Pancreas (tissue), 10 donors: ENCODE results near the gene SLC4A1. TPM values are rescaled to one million over a fixed set of nuclear protein-coding genes. Genes with fewer than 3 reads are reported as not detected.
A peak's percentile ranks its signal among the peaks of the same experiment; 100 is the strongest.

Experiments used
- ATAC-seq, 4 donors: fragments of 200-7000 bp; cut with Tn5 transposase; one replicate each; pipeline versions ENCODE4 v1.8.0 to v1.9.1; 2020; ENCODE audit warnings: mild to moderate bottlenecking in 4 of 4, moderate library complexity in 4 of 4
- DNase-seq, 6 donors: peaks; one replicate each; pipeline ENCODE4 v3.0.0-alpha.2; 2020
- FAIRE-seq: peaks from 2 replicates; lab custom pipeline; 2012; peaks lifted over from hg19 to GRCh38; lab: Jason Lieb, UNC
- H3K27ac ChIP-seq, 4 donors: fragments of 200-600 bp; sonication (generic); 1 replicate in 3 of 4; 2 replicates in 1 of 4; pipeline versions ENCODE4 v1.5.0 to v1.8.0; 2020
- H3K27me3 ChIP-seq, 4 donors: fragments of 200-600 bp; one replicate each; pipeline ENCODE4 v1.8.0; 2021
- H3K36me3 ChIP-seq, 3 donors: fragments of 200-600 bp; sonication (generic) in 1 of 3; one replicate each; pipeline versions ENCODE4 v1.5.0 to v1.8.0; 2020 to 2021
- H3K4me1 ChIP-seq, 3 donors: fragments of 200-600 bp; one replicate each; pipeline ENCODE4 v1.8.0; 2021
- H3K4me3 ChIP-seq, 4 donors: fragments of 200-600 bp; sonication (generic) in 2 of 4; one replicate each; pipeline versions ENCODE4 v1.5.0 to v1.8.0; 2020 to 2021
- H3K9me3 ChIP-seq, 4 donors: fragments of 200-600 bp; one replicate each; pipeline ENCODE4 v1.8.0; 2021
- WGBS, 2 donors: extraction: QIAGEN DNeasy Blood & Tissue Kit; methylation state at CpG; one replicate each; pipeline ENCODE4 v1.1.7; 2013; 5-methylcytosine and 5-hydroxymethylcytosine counted together
- intact Hi-C, 3 donors: fragments of 100-400 bp; cut with DNase I; formaldehyde crosslinking; loops; one replicate each; pipeline versions ENCODE4 v1.11.1 to v1.14.2; 2022
- polyA plus RNA-seq, 2 donors: library from polyadenylated mRNA; stranded (reverse); fragments of 200-250 nt; gene quantifications; one replicate each; pipeline ENCODE4 v1.2.3, GENCODE V29; 2013
- total RNA-seq, 6 donors: library from RNA; stranded (reverse); fragmentation: NEBNext Ultra II Directional in 4 of 6; extraction: Animal tissue kit (Norgen Biotek cat#: 25700) in 4 of 6; gene quantifications; one replicate each; pipeline versions ENCODE4 v1.2.1 to v1.2.4, GENCODE V29; 2021 to 2023
- TF ChIP-seq, protein P1 (sequence below), 4 donors: fragments of 200-600 bp; sonication (generic) in 3 of 4; IDR thresholded peaks; one replicate each; pipeline versions ENCODE4 v1.5.0 to v1.8.0; 2021; ENCODE audit warnings: antibody characterized with exemption in 4 of 4
- donor health status: healthy with polysubstance abuse.
- donor health status: DM: no; HTN: no; CAD: no; lungs with moderate emphysema.
- donor health status: DM: no; HTN: no; CAD: no.
- donor health status: control.
- donor health status: control.
- donor health status: Bipolar disorder and iron deficiency.
- donor health status: DM: yes; HTN: yes; CAD: no.
- donor health status: DM: no; HTN: no; CAD: no.
- donor health status: DM: no; HTN: no; CAD: no.
- donor health status: DM: yes; HTN: yes; CAD: no.

SLC4A1 gene
- total and polyA plus RNA-seq, 8 donors: 0.24 to 0.37 TPM; not detected in 6

DNA sequence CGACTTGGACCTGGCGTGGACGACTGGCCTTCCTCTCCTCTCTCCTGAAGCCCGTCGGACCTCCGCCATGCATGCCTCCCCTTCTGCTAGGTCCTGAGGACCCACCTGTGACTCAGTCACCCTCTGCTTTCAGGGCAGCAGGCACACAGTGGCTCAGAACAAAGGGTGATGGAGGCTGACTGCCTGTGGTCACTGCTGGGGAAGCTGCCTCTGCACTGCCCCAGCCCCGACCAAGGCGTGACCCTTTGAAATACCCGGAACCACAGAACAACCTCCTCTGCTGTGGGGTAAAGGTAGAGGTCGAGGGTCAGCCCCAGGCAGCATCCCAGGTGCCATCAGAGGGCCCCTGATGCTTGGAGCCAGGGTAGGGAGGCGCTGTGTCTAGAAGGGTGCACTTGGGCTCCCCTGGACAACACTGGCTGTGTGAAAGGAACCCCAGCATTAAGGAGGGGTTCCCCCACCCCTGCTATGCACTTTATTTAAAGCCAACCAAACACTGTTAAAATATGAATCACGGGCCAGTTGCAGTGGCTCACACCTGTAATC is 12.5 kb upstream of the SLC4A1 start:
- Histone ChIP-seq H3K27me3 (no peaks in the 10 kb centered on the region), H3K4me3 (no peak overlapping the region), H3K9me3 (no peaks in the 10 kb centered on the region), H3K36me3 (no peaks in the 10 kb centered on the region), H3K27ac (peak overlapping the region in 2 of 4 donors; percentile 57 to 58), H3K4me1 (peaks cover 0 to 8% (median 6%) of the 10 kb centered on the region in 3 donors)
- ATAC-seq (peak in 1 of 4 donors; percentile 8), FAIRE-seq (no peak), DNase-seq (no peak)
- intact Hi-C loops: no loop called here
- WGBS, 2 donors: 89% methylated on average over 12 of the region's 12 CpGs
- TF ChIP-seq, protein P1, sequence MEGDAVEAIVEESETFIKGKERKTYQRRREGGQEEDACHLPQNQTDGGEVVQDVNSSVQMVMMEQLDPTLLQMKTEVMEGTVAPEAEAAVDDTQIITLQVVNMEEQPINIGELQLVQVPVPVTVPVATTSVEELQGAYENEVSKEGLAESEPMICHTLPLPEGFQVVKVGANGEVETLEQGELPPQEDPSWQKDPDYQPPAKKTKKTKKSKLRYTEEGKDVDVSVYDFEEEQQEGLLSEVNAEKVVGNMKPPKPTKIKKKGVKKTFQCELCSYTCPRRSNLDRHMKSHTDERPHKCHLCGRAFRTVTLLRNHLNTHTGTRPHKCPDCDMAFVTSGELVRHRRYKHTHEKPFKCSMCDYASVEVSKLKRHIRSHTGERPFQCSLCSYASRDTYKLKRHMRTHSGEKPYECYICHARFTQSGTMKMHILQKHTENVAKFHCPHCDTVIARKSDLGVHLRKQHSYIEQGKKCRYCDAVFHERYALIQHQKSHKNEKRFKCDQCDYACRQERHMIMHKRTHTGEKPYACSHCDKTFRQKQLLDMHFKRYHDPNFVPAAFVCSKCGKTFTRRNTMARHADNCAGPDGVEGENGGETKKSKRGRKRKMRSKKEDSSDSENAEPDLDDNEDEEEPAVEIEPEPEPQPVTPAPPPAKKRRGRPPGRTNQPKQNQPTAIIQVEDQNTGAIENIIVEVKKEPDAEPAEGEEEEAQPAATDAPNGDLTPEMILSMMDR (IDR thresholded peaks at IDR 0.05): no peak

DNA sequence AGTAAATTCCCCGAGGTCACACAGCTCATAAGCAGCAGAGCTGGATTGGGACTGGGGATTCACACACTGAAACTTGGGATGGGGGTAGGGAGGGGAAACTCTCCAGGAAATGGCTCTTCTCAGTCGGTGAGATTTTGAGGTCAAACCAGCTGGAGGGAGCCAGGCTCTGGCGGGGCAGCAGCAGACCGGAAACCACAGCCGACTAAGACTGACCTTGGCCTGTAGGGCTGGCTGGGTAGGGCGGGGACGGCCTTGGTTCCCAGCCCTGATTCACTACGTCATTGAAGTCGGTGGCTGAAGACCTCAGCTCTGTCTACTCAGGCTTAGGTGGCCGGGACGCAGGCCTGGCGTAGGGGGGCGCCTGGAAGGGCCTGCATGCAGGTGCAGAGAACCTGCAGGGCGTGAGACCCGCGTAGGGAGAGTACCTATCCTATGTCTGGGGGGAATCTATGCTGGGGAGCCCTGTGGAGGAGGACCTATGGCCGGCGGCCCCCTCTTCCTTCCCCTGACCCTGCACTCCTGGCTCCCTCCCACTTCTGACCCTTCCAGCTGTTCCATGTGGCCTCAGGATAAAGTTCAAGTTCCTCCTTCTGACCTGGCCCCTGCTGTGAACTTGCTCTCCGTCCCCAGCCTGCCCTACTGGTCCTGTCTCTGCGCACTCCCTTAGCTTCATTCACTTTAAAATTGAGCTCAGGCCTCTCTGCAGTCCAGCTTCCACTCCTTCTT is 11.9 kb upstream of the SLC4A1 start:
- Histone ChIP-seq H3K4me1 (peaks cover 0 to 8% (median 6%) of the 10 kb centered on the region in 3 donors), H3K27ac (peak overlapping the region in 2 of 4 donors; percentile 57 to 58), H3K9me3 (no peaks in the 10 kb centered on the region), H3K36me3 (no peaks in the 10 kb centered on the region), H3K27me3 (no peaks in the 10 kb centered on the region), H3K4me3 (no peak overlapping the region)
- TF ChIP-seq, protein P1 (IDR thresholded peaks at IDR 0.05): no peak
- FAIRE-seq: no peak
- WGBS, 2 donors: 42 to 44% methylated on average over 19 to 20 of the region's 20 CpGs
- ATAC-seq: peak; percentile 92 to 97 (median 96)
- intact Hi-C loops: no loop called here
- peak in 5 of 6 donors; percentile 65 to 80 (median 73) for DNase-seq

DNA sequence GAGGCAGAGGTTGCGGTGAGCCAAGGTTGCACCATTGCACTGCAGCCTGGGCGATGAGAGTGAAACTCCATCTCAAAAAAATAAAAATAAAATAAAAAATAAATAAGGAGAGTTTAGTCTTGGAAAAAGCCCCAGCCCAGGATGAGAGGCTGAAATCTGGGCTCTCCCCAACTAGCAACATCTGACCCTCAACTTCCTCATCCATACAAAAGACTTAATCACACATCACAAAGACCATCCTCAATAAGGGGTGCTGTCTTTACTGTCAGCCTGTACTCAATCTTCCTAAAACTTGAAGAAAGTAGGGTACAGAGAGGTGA is 11.4 kb upstream of the SLC4A1 start:
- DNase-seq (no peak), FAIRE-seq (no peak), ATAC-seq (peak in 1 of 4 donors; percentile 19)
- Histone ChIP-seq H3K27me3 (no peaks in the 10 kb centered on the region), H3K4me1 (peaks cover 0 to 8% (median 6%) of the 10 kb centered on the region in 3 donors), H3K9me3 (no peaks in the 10 kb centered on the region), H3K4me3 (no peak overlapping the region), H3K36me3 (no peaks in the 10 kb centered on the region), H3K27ac (peak overlapping the region in 2 of 4 donors; percentile 28 to 58)
- whole genome bisulfite sequencing, 2 donors: 92 to 94% methylated on average over 2 of the region's 2 CpGs
- intact Hi-C loops: no loop called here
- TF ChIP-seq, protein P1 (IDR thresholded peaks at IDR 0.05): no peak

DNA sequence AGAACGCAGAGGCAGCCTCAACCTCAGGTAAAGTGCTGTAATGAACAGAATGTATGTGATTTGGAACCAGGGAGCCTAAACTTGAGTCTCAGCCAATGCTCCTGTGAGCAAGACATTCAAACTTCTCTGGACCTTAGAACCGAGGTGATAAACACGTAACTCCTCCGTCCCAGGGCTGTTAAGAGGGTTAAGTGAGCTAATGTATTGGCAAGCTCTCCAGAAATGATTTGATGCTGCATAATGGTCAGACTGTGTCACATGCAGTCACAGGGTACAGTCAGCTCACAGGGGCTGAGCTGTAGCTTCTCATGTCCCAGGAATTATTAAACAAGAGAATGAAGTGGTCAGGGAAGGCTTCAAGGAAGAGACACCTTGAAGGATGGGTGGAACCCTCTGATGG is 10.0 kb upstream of the SLC4A1 start:
- no peak for FAIRE-seq
- TF ChIP-seq, protein P1 (IDR thresholded peaks at IDR 0.05): no peak
- ATAC-seq: no peak
- H3K27ac ChIP-seq: no peak overlapping the region
- no peak overlapping the region for H3K4me3 ChIP-seq
- intact Hi-C loops: no loop called here
- no peak for DNase-seq
- no peaks in the 10 kb centered on the region for H3K27me3 ChIP-seq
- H3K36me3 ChIP-seq: no peaks in the 10 kb centered on the region
- peaks cover 0 to 8% (median 6%) of the 10 kb centered on the region in 3 donors for H3K4me1 ChIP-seq
- H3K9me3 ChIP-seq: no peaks in the 10 kb centered on the region
- WGBS, 2 donors: 76 to 77% methylated on average over 4 of the region's 4 CpGs

DNA sequence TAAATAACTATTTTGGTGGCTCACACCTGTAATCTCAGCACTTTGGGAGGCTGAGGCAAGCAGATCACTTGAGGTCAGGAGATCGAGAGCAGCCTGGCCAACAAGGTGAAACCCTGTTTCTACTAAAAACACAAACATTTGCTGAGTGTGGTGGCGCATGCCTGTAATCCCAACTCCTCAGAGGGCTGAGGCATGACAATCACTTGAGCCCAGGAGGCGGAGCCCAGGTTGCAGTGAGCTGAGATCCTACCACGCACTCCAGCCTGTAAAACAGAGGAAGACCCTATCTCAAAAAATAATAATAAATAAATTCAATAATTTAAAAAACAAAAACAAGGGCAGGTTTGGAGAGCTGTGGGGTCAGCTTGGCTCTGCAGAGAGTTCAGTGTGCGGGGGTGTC is 5.7 kb upstream of the SLC4A1 start:
- ATAC-seq: no peak
- DNase-seq: no peak
- WGBS, 2 donors: 91 to 96% methylated on average over 5 of the region's 5 CpGs

More for the DNA sequence above, 5.7 kb upstream of the SLC4A1 start:
- Histone ChIP-seq H3K9me3 (no peaks in the 10 kb centered on the region), H3K27me3 (no peaks in the 10 kb centered on the region), H3K4me3 (no peak overlapping the region), H3K36me3 (no peaks in the 10 kb centered on the region), H3K4me1 (no peaks in the 10 kb centered on the region), H3K27ac (no peak overlapping the region)
- TF ChIP-seq, protein P1 (IDR thresholded peaks at IDR 0.05): no peak
- intact Hi-C loops: no loop called here
- FAIRE-seq: no peak
